Loucy (cell line): ENCODE results near the gene SLC25A31.

Source experiments
- CTCF ChIP-seq: fragments of 200-600 bp; sonication (generic); conservative IDR thresholded peaks from 2 replicates; pipeline ENCODE4 v1.5.1; 2014; ENCODE audit warnings: mild to moderate bottlenecking, antibody characterized with exemption, low read length
- EZH2phosphoT487 ChIP-seq: fragments of 200-600 bp; IDR thresholded peaks from 2 replicates; pipeline ENCODE4 v1.6.1; 2018; ENCODE audit warnings: antibody characterized with exemption, mild to moderate bottlenecking, moderate library complexity, borderline replicate concordance

- TF ChIP-seq CTCF (no peak), EZH2phosphoT487 (no peak)
These were observed 29.1 kb downstream of the SLC25A31 start for GRCh38 chr4:127759228-127759820.
